ENCODE measurements around the gene NOC2L. TPM values are rescaled to one million over a fixed set of nuclear protein-coding genes. Genes with fewer than 3 reads are reported as not detected.
"Not testable (repeated sequence)": the region's sequence is repeated elsewhere in the genome, so short reads cannot be mapped to it uniquely, and the experiment has no call there.

NOC2L gene
- total and polyA plus RNA-seq, 5 donors from 2014 or later: 36.8 to 56.6 (median 54.0) TPM

GRCh38 chr1:988061-988460, 29.0 kb upstream of the NOC2L start:
- not testable (repeated sequence) for H3K4me3 Mint-ChIP-seq; H3K27ac Mint-ChIP-seq; H3K9me3 Mint-ChIP-seq; ATAC-seq (ENCODE audit: low read depth in 2 of 2); DNase-seq; H3K4me3 ChIP-seq (ENCODE audit: low read depth, low read length); H3K27ac ChIP-seq (ENCODE audit: insufficient read depth, low read length, poor library complexity, severe bottlenecking); H3K4me1 ChIP-seq (ENCODE audit: control insufficient read depth, insufficient read depth, low read length, poor library complexity, severe bottlenecking); H3K36me3 ChIP-seq (ENCODE audit: control insufficient read depth, insufficient read depth, low read length); H3K27me3 ChIP-seq (ENCODE audit: control insufficient read depth, insufficient read depth, low read length); H3K9me3 ChIP-seq (ENCODE audit: control insufficient read depth in 2 of 2, low read length in 2 of 2); H3K36me3 Mint-ChIP-seq
- peaks cover 67% of the 10 kb centered on the region for H3K27me3 Mint-ChIP-seq
- peaks cover 0 to 12% (median 2%) of the 10 kb centered on the region in 4 donors for H3K4me1 Mint-ChIP-seq

GRCh38 chr1:985126-985525, 26.1 kb upstream of the NOC2L start:
- H3K27ac Mint-ChIP-seq: no peak overlapping the region
- Histone ChIP-seq H3K27ac (ENCODE audit: insufficient read depth, low read length, poor library complexity, severe bottlenecking) (no peak overlapping the region), H3K4me1 (ENCODE audit: control insufficient read depth, insufficient read depth, low read length, poor library complexity, severe bottlenecking) (peaks cover 4% of the 10 kb centered on the region), H3K27me3 (ENCODE audit: control insufficient read depth, insufficient read depth, low read length) (peaks cover 7% of the 10 kb centered on the region), H3K36me3 (ENCODE audit: control insufficient read depth, insufficient read depth, low read length) (no peaks in the 10 kb centered on the region), H3K4me3 (ENCODE audit: low read depth, low read length) (no peak overlapping the region), H3K9me3 (ENCODE audit: control insufficient read depth in 2 of 2, low read length in 2 of 2) (no peaks in the 10 kb centered on the region)
- no peaks in the 10 kb centered on the region for H3K36me3 Mint-ChIP-seq
- H3K27me3 Mint-ChIP-seq: peaks cover 50% of the 10 kb centered on the region
- DNase-seq (no peak), ATAC-seq (ENCODE audit: low read depth in 2 of 2) (no peak)
- no peaks in the 10 kb centered on the region for H3K9me3 Mint-ChIP-seq
- no peak overlapping the region for H3K4me3 Mint-ChIP-seq
- H3K4me1 Mint-ChIP-seq: no peaks in the 10 kb centered on the region

DNA sequence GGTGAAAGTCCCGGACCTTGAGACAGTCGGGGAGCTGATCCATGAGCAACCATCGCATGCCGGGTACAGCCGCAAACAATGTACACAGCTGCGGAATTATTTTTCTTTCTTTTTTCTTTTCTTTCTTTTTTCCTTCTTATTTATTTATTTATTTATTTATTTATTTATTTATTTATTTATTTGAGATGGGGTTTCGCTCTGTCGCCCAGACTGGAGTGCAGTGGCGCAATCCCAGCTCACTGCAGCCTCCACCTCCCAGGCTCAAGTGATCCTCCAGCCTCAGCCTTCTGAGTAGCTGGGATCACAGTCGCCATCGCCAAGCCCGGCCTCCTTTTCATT, 25.4 kb upstream of the NOC2L start:
- Histone ChIP-seq H3K4me3 (ENCODE audit: low read depth, low read length) (no peak overlapping the region), H3K27me3 (ENCODE audit: control insufficient read depth, insufficient read depth, low read length) (peaks cover 4% of the 10 kb centered on the region), H3K4me1 (ENCODE audit: control insufficient read depth, insufficient read depth, low read length, poor library complexity, severe bottlenecking) (peaks cover 4% of the 10 kb centered on the region), H3K9me3 (ENCODE audit: control insufficient read depth in 2 of 2, low read length in 2 of 2) (no peaks in the 10 kb centered on the region), H3K36me3 (ENCODE audit: control insufficient read depth, insufficient read depth, low read length) (no peaks in the 10 kb centered on the region), H3K27ac (ENCODE audit: insufficient read depth, low read length, poor library complexity, severe bottlenecking) (no peak overlapping the region)
- no peak overlapping the region for H3K27ac Mint-ChIP-seq
- H3K4me1 Mint-ChIP-seq: no peaks in the 10 kb centered on the region
- H3K4me3 Mint-ChIP-seq: no peak overlapping the region
- H3K27me3 Mint-ChIP-seq: peaks cover 47% of the 10 kb centered on the region
- no peaks in the 10 kb centered on the region for H3K36me3 Mint-ChIP-seq
- ATAC-seq (ENCODE audit: low read depth in 2 of 2) (no peak), DNase-seq (no peak)
- H3K9me3 Mint-ChIP-seq: peaks cover 0 to 3% (median 0%) of the 10 kb centered on the region in 7 donors

DNA sequence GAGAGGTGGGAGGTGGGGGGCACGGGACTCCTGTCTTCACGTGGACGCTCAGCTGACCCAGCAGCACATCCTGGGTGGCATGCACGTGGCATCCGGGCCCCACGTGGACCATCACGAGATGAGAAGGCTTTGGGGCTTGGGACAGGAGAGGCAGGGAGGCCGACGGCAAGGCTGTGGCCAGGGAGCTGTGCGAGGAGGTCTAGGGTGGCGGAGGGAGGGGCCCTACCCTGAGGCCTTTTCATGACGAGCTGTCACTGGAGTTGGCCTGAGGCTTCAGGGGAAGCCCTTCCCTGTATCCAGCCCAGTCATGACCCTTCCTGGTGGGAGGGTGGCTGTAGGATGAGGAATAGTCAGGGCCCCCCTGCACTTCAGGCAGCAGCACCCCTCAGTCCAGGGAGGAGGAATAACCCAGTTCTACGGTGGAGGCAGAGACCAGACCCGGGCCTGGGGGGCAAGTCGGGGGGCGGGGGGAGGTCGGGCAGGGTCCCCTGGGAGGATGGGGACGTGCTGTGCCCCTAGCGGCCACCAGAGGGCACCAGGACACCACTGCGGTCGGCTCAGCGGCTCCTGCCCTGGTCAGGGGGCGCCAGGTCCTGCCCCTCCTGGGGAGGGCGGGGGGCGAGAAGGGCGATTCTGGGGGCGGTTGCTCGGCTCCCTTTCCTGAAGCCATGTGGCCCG, 24.9 kb upstream of the NOC2L start:
- Mint-ChIP-seq H3K4me3 (no peak overlapping the region), H3K4me1 (no peaks in the 10 kb centered on the region), H3K36me3 (no peaks in the 10 kb centered on the region), H3K9me3 (peaks cover 0 to 3% (median 0%) of the 10 kb centered on the region in 7 donors), H3K27me3 (peaks cover 42% of the 10 kb centered on the region), H3K27ac (no peak overlapping the region)
- H3K36me3 ChIP-seq (ENCODE audit: control insufficient read depth, insufficient read depth, low read length): no peaks in the 10 kb centered on the region
- peaks cover 4% of the 10 kb centered on the region for H3K4me1 ChIP-seq (ENCODE audit: control insufficient read depth, insufficient read depth, low read length, poor library complexity, severe bottlenecking)
- no peaks in the 10 kb centered on the region for H3K9me3 ChIP-seq (ENCODE audit: control insufficient read depth in 2 of 2, low read length in 2 of 2)
- no peak overlapping the region for H3K27ac ChIP-seq (ENCODE audit: insufficient read depth, low read length, poor library complexity, severe bottlenecking)
- H3K27me3 ChIP-seq (ENCODE audit: control insufficient read depth, insufficient read depth, low read length): peaks cover 3% of the 10 kb centered on the region
- H3K4me3 ChIP-seq (ENCODE audit: low read depth, low read length): no peak overlapping the region
- peak; percentile 35 to 54 (median 45) for DNase-seq
- peak; percentile 61 to 64 for ATAC-seq (ENCODE audit: low read depth in 2 of 2)

- no peak overlapping the region for H3K4me3 Mint-ChIP-seq
- H3K9me3 ChIP-seq (ENCODE audit: control insufficient read depth in 2 of 2, low read length in 2 of 2): no peaks in the 10 kb centered on the region
- H3K36me3 ChIP-seq (ENCODE audit: control insufficient read depth, insufficient read depth, low read length): no peaks in the 10 kb centered on the region
- no peaks in the 10 kb centered on the region for H3K36me3 Mint-ChIP-seq
- no peak for DNase-seq
- ATAC-seq (ENCODE audit: low read depth in 2 of 2): no peak
- H3K4me3 ChIP-seq (ENCODE audit: low read depth, low read length): no peak overlapping the region
- peaks cover 0 to 4% (median 0%) of the 10 kb centered on the region in 4 donors for H3K4me1 Mint-ChIP-seq
- peaks cover 0 to 7% (median 0%) of the 10 kb centered on the region in 7 donors for H3K9me3 Mint-ChIP-seq
- H3K27ac ChIP-seq (ENCODE audit: insufficient read depth, low read length, poor library complexity, severe bottlenecking): no peak overlapping the region
- no peak overlapping the region for H3K27ac Mint-ChIP-seq
- H3K27me3 ChIP-seq (ENCODE audit: control insufficient read depth, insufficient read depth, low read length): peaks cover 3% of the 10 kb centered on the region
- H3K4me1 ChIP-seq (ENCODE audit: control insufficient read depth, insufficient read depth, low read length, poor library complexity, severe bottlenecking): peaks cover 4% of the 10 kb centered on the region
- H3K27me3 Mint-ChIP-seq: peaks cover 32% of the 10 kb centered on the region
These were observed 23.8 kb upstream of the NOC2L start for GRCh38 chr1:982765-983436.

GRCh38 chr1:981955-982558, 23.0 kb upstream of the NOC2L start, which contains the start of gene PERM1:
Gene PERM1 (minus strand): TSS chr1:982093. CDS start chr1:981029, 1,064 bp downstream.
- no peaks in the 10 kb centered on the region for H3K9me3 ChIP-seq (ENCODE audit: control insufficient read depth in 2 of 2, low read length in 2 of 2)
- no peak within 1 kb of the TSS for H3K4me3 Mint-ChIP-seq
- no peaks in the 10 kb centered on the region for H3K36me3 ChIP-seq (ENCODE audit: control insufficient read depth, insufficient read depth, low read length)
- H3K27ac Mint-ChIP-seq: no peak within 1 kb of the TSS
- H3K27me3 Mint-ChIP-seq: peaks cover 25% of the 10 kb centered on the region
- no peak within 1 kb of the TSS for H3K4me3 ChIP-seq (ENCODE audit: low read depth, low read length)
- peaks cover 0 to 4% (median 0%) of the 10 kb centered on the region in 4 donors for H3K4me1 Mint-ChIP-seq
- H3K4me1 ChIP-seq (ENCODE audit: control insufficient read depth, insufficient read depth, low read length, poor library complexity, severe bottlenecking): peaks cover 4% of the 10 kb centered on the region
- H3K9me3 Mint-ChIP-seq: peaks cover 0 to 7% (median 0%) of the 10 kb centered on the region in 7 donors
- H3K27ac ChIP-seq (ENCODE audit: insufficient read depth, low read length, poor library complexity, severe bottlenecking): no peak within 1 kb of the TSS
- no peaks in the 10 kb centered on the region for H3K36me3 Mint-ChIP-seq
- ATAC-seq (ENCODE audit: low read depth in 2 of 2) (no peak), DNase-seq (no peak)
- H3K27me3 ChIP-seq (ENCODE audit: control insufficient read depth, insufficient read depth, low read length): peaks cover 3% of the 10 kb centered on the region

GRCh38 chr1:981491-981954, 22.5 kb upstream of the NOC2L start:
- Mint-ChIP-seq H3K4me1 (peaks cover 0 to 4% (median 0%) of the 10 kb centered on the region in 4 donors), H3K9me3 (peaks cover 0 to 7% (median 0%) of the 10 kb centered on the region in 7 donors), H3K36me3 (no peaks in the 10 kb centered on the region), H3K27me3 (peaks cover 23% of the 10 kb centered on the region), H3K4me3 (no peak overlapping the region), H3K27ac (no peak overlapping the region)
- H3K27ac ChIP-seq (ENCODE audit: insufficient read depth, low read length, poor library complexity, severe bottlenecking): no peak overlapping the region
- H3K4me1 ChIP-seq (ENCODE audit: control insufficient read depth, insufficient read depth, low read length, poor library complexity, severe bottlenecking): peaks cover 4% of the 10 kb centered on the region
- no peaks in the 10 kb centered on the region for H3K36me3 ChIP-seq (ENCODE audit: control insufficient read depth, insufficient read depth, low read length)
- H3K9me3 ChIP-seq (ENCODE audit: control insufficient read depth in 2 of 2, low read length in 2 of 2): no peaks in the 10 kb centered on the region
- ATAC-seq (ENCODE audit: low read depth in 2 of 2): no peak
- no peak overlapping the region for H3K4me3 ChIP-seq (ENCODE audit: low read depth, low read length)
- no peak for DNase-seq
- H3K27me3 ChIP-seq (ENCODE audit: control insufficient read depth, insufficient read depth, low read length): peaks cover 3% of the 10 kb centered on the region
